Measurements from ENCODE around the gene PLA2G2A.

PLA2G2A gene

GRCh38 chr1:19973616-19974015 is 5.8 kb downstream of the PLA2G2A start:
- Histone ChIP-seq H3K27ac (ENCODE audit: low read length) (no peak overlapping the region), H3K9ac (ENCODE audit: low read length in 2 of 2) (no peak overlapping the region), H3K4me3 (ENCODE audit: low read length in 2 of 2) (no peak overlapping the region), H3K36me3 (ENCODE audit: control insufficient read depth in 2 of 2, insufficient read depth in 2 of 2, low read length in 2 of 2) (no peaks in the 10 kb centered on the region), H3K27me3 (ENCODE audit: control insufficient read depth in 1 of 2, insufficient read depth in 2 of 2, low read length in 2 of 2) (peaks cover 0 to 4% of the 10 kb centered on the region in 2 donors), H3K4me1 (ENCODE audit: control insufficient read depth, insufficient read depth, low read length) (no peaks in the 10 kb centered on the region), H3K9me3 (ENCODE audit: control insufficient read depth in 2 of 2, low read length in 2 of 2) (no peaks in the 10 kb centered on the region)

- H3K36me3 ChIP-seq (ENCODE audit: control insufficient read depth in 2 of 2, insufficient read depth in 2 of 2, low read length in 2 of 2) = no peaks in the 10 kb centered on the region
- no peaks in the 10 kb centered on the region for H3K4me1 ChIP-seq (ENCODE audit: control insufficient read depth, insufficient read depth, low read length)
- no peaks in the 10 kb centered on the region for H3K9me3 ChIP-seq (ENCODE audit: control insufficient read depth in 2 of 2, low read length in 2 of 2)
- H3K4me3 ChIP-seq (ENCODE audit: low read length in 2 of 2) = no peak overlapping the region
- no peak overlapping the region for H3K9ac ChIP-seq (ENCODE audit: low read length in 2 of 2)
- peaks cover 2 to 4% of the 10 kb centered on the region in 2 donors for H3K27me3 ChIP-seq (ENCODE audit: control insufficient read depth in 1 of 2, insufficient read depth in 2 of 2, low read length in 2 of 2)
- H3K27ac ChIP-seq (ENCODE audit: low read length) = no peak overlapping the region
These were observed 7.8 kb downstream of the PLA2G2A start for GRCh38 chr1:19971664-19972063.

GRCh38 chr1:19969898-19970660 is 9.3 kb downstream of the PLA2G2A start:
- Histone ChIP-seq H3K27ac (ENCODE audit: low read length) (no peak overlapping the region), H3K36me3 (ENCODE audit: control insufficient read depth in 2 of 2, insufficient read depth in 2 of 2, low read length in 2 of 2) (no peaks in the 10 kb centered on the region), H3K4me3 (ENCODE audit: low read length in 2 of 2) (no peak overlapping the region), H3K9ac (ENCODE audit: low read length in 2 of 2) (no peak overlapping the region), H3K27me3 (ENCODE audit: control insufficient read depth in 1 of 2, insufficient read depth in 2 of 2, low read length in 2 of 2) (peaks cover 2 to 3% of the 10 kb centered on the region in 2 donors), H3K9me3 (ENCODE audit: control insufficient read depth in 2 of 2, low read length in 2 of 2) (no peaks in the 10 kb centered on the region), H3K4me1 (ENCODE audit: control insufficient read depth, insufficient read depth, low read length) (no peaks in the 10 kb centered on the region)

GRCh38 chr1:19967808-19968207 is 11.6 kb downstream of the PLA2G2A start:
- Histone ChIP-seq H3K4me1 (ENCODE audit: control insufficient read depth, insufficient read depth, low read length) (no peaks in the 10 kb centered on the region), H3K4me3 (ENCODE audit: low read length in 2 of 2) (no peak overlapping the region), H3K27me3 (ENCODE audit: control insufficient read depth in 1 of 2, insufficient read depth in 2 of 2, low read length in 2 of 2) (peaks cover 2 to 3% of the 10 kb centered on the region in 2 donors), H3K27ac (ENCODE audit: low read length) (no peak overlapping the region), H3K9ac (ENCODE audit: low read length in 2 of 2) (no peak overlapping the region), H3K9me3 (ENCODE audit: control insufficient read depth in 2 of 2, low read length in 2 of 2) (peaks cover 3 to 7% of the 10 kb centered on the region in 2 donors), H3K36me3 (ENCODE audit: control insufficient read depth in 2 of 2, insufficient read depth in 2 of 2, low read length in 2 of 2) (no peaks in the 10 kb centered on the region)

GRCh38 chr1:19964542-19964941 is 14.9 kb downstream of the PLA2G2A start:
- H3K4me1 ChIP-seq (ENCODE audit: control insufficient read depth, insufficient read depth, low read length) = no peaks in the 10 kb centered on the region
- no peak overlapping the region for H3K4me3 ChIP-seq (ENCODE audit: low read length in 2 of 2)
- no peaks in the 10 kb centered on the region for H3K36me3 ChIP-seq (ENCODE audit: control insufficient read depth in 2 of 2, insufficient read depth in 2 of 2, low read length in 2 of 2)
- peaks cover 3 to 7% of the 10 kb centered on the region in 2 donors for H3K9me3 ChIP-seq (ENCODE audit: control insufficient read depth in 2 of 2, low read length in 2 of 2)
- H3K9ac ChIP-seq (ENCODE audit: low read length in 2 of 2) = no peak overlapping the region
- peaks cover 2 to 7% of the 10 kb centered on the region in 2 donors for H3K27me3 ChIP-seq (ENCODE audit: control insufficient read depth in 1 of 2, insufficient read depth in 2 of 2, low read length in 2 of 2)
- H3K27ac ChIP-seq (ENCODE audit: low read length) = no peak overlapping the region

- Histone ChIP-seq H3K4me1 (ENCODE audit: control insufficient read depth, insufficient read depth, low read length) (no peaks in the 10 kb centered on the region), H3K9me3 (ENCODE audit: control insufficient read depth in 2 of 2, low read length in 2 of 2) (peaks cover 3 to 7% of the 10 kb centered on the region in 2 donors), H3K27me3 (ENCODE audit: control insufficient read depth in 1 of 2, insufficient read depth in 2 of 2, low read length in 2 of 2) (peaks cover 2 to 7% of the 10 kb centered on the region in 2 donors), H3K36me3 (ENCODE audit: control insufficient read depth in 2 of 2, insufficient read depth in 2 of 2, low read length in 2 of 2) (no peaks in the 10 kb centered on the region), H3K4me3 (ENCODE audit: low read length in 2 of 2) (no peak overlapping the region), H3K9ac (ENCODE audit: low read length in 2 of 2) (no peak overlapping the region), H3K27ac (ENCODE audit: low read length) (no peak overlapping the region)
These were observed 15.8 kb downstream of the PLA2G2A start for GRCh38 chr1:19963636-19964035.

- Histone ChIP-seq H3K9ac (ENCODE audit: low read length in 2 of 2) (no peak overlapping the region), H3K4me1 (ENCODE audit: control insufficient read depth, insufficient read depth, low read length) (no peaks in the 10 kb centered on the region), H3K4me3 (ENCODE audit: low read length in 2 of 2) (no peak overlapping the region), H3K9me3 (ENCODE audit: control insufficient read depth in 2 of 2, low read length in 2 of 2) (peaks cover 3 to 7% of the 10 kb centered on the region in 2 donors), H3K27me3 (ENCODE audit: control insufficient read depth in 1 of 2, insufficient read depth in 2 of 2, low read length in 2 of 2) (peaks cover 0 to 9% of the 10 kb centered on the region in 2 donors), H3K27ac (ENCODE audit: low read length) (no peak overlapping the region), H3K36me3 (ENCODE audit: control insufficient read depth in 2 of 2, insufficient read depth in 2 of 2, low read length in 2 of 2) (no peaks in the 10 kb centered on the region)
These were observed 18.8 kb downstream of the PLA2G2A start for GRCh38 chr1:19960591-19960990.

GRCh38 chr1:19957779-19958178 is 21.6 kb downstream of the PLA2G2A start:
- no peaks in the 10 kb centered on the region for H3K4me1 ChIP-seq (ENCODE audit: control insufficient read depth, insufficient read depth, low read length)
- no peaks in the 10 kb centered on the region for H3K36me3 ChIP-seq (ENCODE audit: control insufficient read depth in 2 of 2, insufficient read depth in 2 of 2, low read length in 2 of 2)
- no peak overlapping the region for H3K27ac ChIP-seq (ENCODE audit: low read length)
- peaks cover 3 to 11% of the 10 kb centered on the region in 2 donors for H3K27me3 ChIP-seq (ENCODE audit: control insufficient read depth in 1 of 2, insufficient read depth in 2 of 2, low read length in 2 of 2)
- no peak overlapping the region for H3K4me3 ChIP-seq (ENCODE audit: low read length in 2 of 2)
- peaks cover 0 to 3% of the 10 kb centered on the region in 2 donors for H3K9me3 ChIP-seq (ENCODE audit: control insufficient read depth in 2 of 2, low read length in 2 of 2)
- H3K9ac ChIP-seq (ENCODE audit: low read length in 2 of 2) = no peak overlapping the region

GRCh38 chr1:19955534-19956170 is 23.8 kb downstream of the PLA2G2A start:
- no peaks in the 10 kb centered on the region for H3K36me3 ChIP-seq (ENCODE audit: control insufficient read depth in 2 of 2, insufficient read depth in 2 of 2, low read length in 2 of 2)
- H3K9me3 ChIP-seq (ENCODE audit: control insufficient read depth in 2 of 2, low read length in 2 of 2) = peaks cover 0 to 3% of the 10 kb centered on the region in 2 donors
- H3K4me1 ChIP-seq (ENCODE audit: control insufficient read depth, insufficient read depth, low read length) = no peaks in the 10 kb centered on the region
- H3K27ac ChIP-seq (ENCODE audit: low read length) = no peak overlapping the region
- H3K9ac ChIP-seq (ENCODE audit: low read length in 2 of 2) = no peak overlapping the region
- peaks cover 3 to 7% of the 10 kb centered on the region in 2 donors for H3K27me3 ChIP-seq (ENCODE audit: control insufficient read depth in 1 of 2, insufficient read depth in 2 of 2, low read length in 2 of 2)
- no peak overlapping the region for H3K4me3 ChIP-seq (ENCODE audit: low read length in 2 of 2)

- Histone ChIP-seq H3K9me3 (ENCODE audit: control insufficient read depth in 2 of 2, low read length in 2 of 2) (peaks cover 0 to 3% of the 10 kb centered on the region in 2 donors), H3K4me1 (ENCODE audit: control insufficient read depth, insufficient read depth, low read length) (no peaks in the 10 kb centered on the region), H3K27me3 (ENCODE audit: control insufficient read depth in 1 of 2, insufficient read depth in 2 of 2, low read length in 2 of 2) (peaks cover 3 to 11% of the 10 kb centered on the region in 2 donors), H3K36me3 (ENCODE audit: control insufficient read depth in 2 of 2, insufficient read depth in 2 of 2, low read length in 2 of 2) (no peaks in the 10 kb centered on the region), H3K9ac (ENCODE audit: low read length in 2 of 2) (no peak overlapping the region), H3K4me3 (ENCODE audit: low read length in 2 of 2) (no peak overlapping the region), H3K27ac (ENCODE audit: low read length) (no peak overlapping the region)
These were observed 25.4 kb downstream of the PLA2G2A start for GRCh38 chr1:19954059-19954458.

GRCh38 chr1:19949016-19949415 is 30.4 kb downstream of the PLA2G2A start:
- peaks cover 8 to 9% of the 10 kb centered on the region in 2 donors for H3K27me3 ChIP-seq (ENCODE audit: control insufficient read depth in 1 of 2, insufficient read depth in 2 of 2, low read length in 2 of 2)
- H3K4me3 ChIP-seq (ENCODE audit: low read length in 2 of 2) = no peak overlapping the region
- no peaks in the 10 kb centered on the region for H3K9me3 ChIP-seq (ENCODE audit: control insufficient read depth in 2 of 2, low read length in 2 of 2)
- H3K27ac ChIP-seq (ENCODE audit: low read length) = no peak overlapping the region
- H3K4me1 ChIP-seq (ENCODE audit: control insufficient read depth, insufficient read depth, low read length) = no peaks in the 10 kb centered on the region
- no peaks in the 10 kb centered on the region for H3K36me3 ChIP-seq (ENCODE audit: control insufficient read depth in 2 of 2, insufficient read depth in 2 of 2, low read length in 2 of 2)
- H3K9ac ChIP-seq (ENCODE audit: low read length in 2 of 2) = no peak overlapping the region
